Measurements from ENCODE around the gene PRR23E. TPM values are rescaled to one million over a fixed set of nuclear protein-coding genes. Genes with fewer than 3 reads are reported as not detected.
A peak's percentile ranks its signal among the peaks of the same experiment; 100 is the strongest.

PRR23E gene
- total and polyA plus RNA-seq, 12 donors, result not detected

DNA sequence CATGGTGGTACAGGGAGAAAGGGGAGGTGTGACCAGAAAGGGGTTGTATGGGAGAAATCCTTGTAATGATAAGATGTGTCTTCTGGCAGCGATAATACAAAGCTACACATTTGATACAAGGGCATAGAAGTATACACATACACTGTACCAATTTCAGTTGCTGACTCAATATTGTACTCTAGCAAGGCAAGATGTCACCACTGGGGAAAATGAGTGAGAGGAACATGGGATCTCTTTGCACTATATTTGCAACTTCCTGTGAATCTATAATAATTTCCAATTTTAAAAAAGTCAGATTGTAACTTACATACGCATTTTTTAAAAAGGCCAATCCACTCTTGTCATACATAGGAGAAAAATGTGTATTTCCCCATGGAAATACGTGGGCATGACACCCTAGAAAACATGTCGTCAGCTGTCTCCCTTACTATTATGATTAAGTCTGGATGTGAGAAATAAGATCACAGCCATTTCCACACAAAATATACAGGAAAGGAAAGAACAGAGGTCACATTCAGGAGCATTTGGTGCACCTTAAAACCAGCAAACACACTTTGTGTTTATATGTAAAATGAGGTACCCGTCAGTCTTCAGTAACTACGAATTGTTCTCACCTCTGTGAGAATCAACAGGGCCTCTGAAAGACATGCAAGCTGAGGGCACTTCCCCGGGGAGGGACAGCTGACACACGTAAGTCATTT is 22.9 kb downstream of the PRR23E start:
- TF ChIP-seq, protein P1, sequence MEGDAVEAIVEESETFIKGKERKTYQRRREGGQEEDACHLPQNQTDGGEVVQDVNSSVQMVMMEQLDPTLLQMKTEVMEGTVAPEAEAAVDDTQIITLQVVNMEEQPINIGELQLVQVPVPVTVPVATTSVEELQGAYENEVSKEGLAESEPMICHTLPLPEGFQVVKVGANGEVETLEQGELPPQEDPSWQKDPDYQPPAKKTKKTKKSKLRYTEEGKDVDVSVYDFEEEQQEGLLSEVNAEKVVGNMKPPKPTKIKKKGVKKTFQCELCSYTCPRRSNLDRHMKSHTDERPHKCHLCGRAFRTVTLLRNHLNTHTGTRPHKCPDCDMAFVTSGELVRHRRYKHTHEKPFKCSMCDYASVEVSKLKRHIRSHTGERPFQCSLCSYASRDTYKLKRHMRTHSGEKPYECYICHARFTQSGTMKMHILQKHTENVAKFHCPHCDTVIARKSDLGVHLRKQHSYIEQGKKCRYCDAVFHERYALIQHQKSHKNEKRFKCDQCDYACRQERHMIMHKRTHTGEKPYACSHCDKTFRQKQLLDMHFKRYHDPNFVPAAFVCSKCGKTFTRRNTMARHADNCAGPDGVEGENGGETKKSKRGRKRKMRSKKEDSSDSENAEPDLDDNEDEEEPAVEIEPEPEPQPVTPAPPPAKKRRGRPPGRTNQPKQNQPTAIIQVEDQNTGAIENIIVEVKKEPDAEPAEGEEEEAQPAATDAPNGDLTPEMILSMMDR (IDR thresholded peaks at IDR 0.05), result no peak
- no peak for TF ChIP-seq POLR2A (IDR thresholded peaks at IDR 0.05)
- intact Hi-C loops (cut with DNase I), result no loop called here
- Histone ChIP-seq H3K27ac (no peak overlapping the region), H3K4me3 (no peak overlapping the region), H3K36me3 (replicated peaks in 1 of 2) (no peaks in the 10 kb centered on the region), H3K9me3 (replicated peaks in 1 of 3) (no peaks in the 10 kb centered on the region), H3K4me1 (replicated peaks in 1 of 2) (no peaks in the 10 kb centered on the region), H3K27me3 (peaks cover 23% of the 10 kb centered on the region)
- no peak for DNase-seq
- 48 to 53% (median 51%) methylated on average over 8 of the region's 8 CpGs for WGBS, 4 donors

DNA sequence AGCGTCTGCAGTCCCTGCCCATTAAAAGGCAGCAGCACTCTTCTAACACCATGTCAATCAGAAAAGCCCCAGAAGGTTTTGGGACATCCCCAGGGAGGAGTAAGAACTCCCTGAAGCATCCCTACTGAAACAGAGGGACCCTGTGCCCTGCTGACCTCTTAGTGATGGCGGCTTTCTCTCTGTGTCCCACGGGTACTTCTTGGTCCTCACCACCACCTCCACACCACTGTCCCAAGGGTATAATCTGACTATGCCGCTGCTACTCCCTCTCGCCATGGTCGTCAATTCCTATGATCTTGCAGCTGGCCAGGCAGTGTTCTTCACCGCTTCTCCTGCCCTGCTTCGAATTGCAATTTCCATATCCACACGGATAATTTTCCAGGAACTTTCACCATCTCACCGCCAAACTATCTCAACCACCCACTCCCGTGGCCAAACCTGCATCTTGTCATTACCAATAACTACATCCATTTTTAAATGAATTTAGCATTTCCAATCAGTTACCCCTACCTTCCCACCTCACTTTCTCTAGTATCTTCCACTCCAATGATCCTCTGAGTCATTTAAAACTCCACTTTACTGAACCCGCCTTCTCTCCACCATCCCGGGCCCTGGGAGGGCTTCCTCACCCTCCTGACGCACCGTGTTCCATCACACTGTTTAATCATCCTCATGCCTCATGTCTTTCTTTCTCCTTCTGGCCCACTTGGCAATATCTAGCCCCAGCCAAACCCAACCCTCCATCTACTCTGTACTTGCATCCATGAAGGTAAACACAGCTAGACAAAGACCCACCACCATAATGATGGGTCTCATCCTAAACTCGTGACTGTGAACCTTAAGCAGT is 23.7 kb downstream of the PRR23E start:
- H3K4me3 ChIP-seq, result no peak overlapping the region
- no peak for DNase-seq
- intact Hi-C loops (cut with DNase I), result no loop called here
- peaks cover 20% of the 10 kb centered on the region for H3K27me3 ChIP-seq
- H3K9me3 ChIP-seq (replicated peaks in 1 of 3), result no peaks in the 10 kb centered on the region
- no peaks in the 10 kb centered on the region for H3K4me1 ChIP-seq (replicated peaks in 1 of 2)
- WGBS, 4 donors, result 75 to 80% (median 78%) methylated on average over 16 of the region's 16 CpGs
- no peak overlapping the region for H3K27ac ChIP-seq
- no peaks in the 10 kb centered on the region for H3K36me3 ChIP-seq (replicated peaks in 1 of 2)
- TF ChIP-seq, protein P1 (IDR thresholded peaks at IDR 0.05), result no peak
- TF ChIP-seq POLR2A (IDR thresholded peaks at IDR 0.05), result no peak

DNA sequence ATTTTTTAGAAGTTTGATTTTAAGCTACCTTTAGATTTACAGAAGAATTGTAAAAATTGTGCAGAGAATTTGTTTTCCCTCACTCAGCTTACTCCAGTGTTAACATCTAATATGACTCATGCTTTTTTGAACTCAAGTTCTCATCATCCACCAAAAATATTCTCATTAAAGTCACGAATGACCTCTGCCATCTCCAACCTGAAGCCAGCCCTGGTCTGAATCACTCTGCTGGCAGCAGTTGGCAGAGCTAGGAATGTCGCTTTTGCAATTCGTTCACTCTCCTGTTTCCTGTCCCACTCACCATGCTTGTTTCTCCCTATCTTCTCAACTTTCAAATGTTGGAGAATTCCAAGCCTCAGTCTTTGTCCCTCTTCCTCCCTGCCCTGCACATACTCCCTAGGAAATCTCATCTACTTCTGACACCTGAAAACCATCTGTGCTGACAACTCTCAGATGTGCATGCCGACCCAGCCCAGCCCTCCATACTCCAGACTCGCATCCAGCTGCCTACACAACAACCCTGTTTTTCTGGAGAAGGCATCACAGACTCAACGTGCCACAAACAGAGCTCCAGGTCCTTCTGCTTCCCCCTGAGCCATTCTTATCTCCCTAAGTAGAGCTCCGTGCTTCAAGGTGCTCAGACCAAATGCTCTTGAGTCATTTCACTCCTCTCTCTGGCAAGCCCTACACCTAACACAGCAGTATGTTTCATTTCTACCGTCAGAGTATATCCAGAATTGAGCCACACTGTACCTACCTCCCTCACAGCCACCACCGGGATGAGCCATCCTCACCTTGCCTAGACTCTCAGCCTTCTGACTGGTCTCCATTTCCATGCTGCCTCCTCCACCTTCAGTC is 24.9 kb downstream of the PRR23E start:
- no peaks in the 10 kb centered on the region for H3K36me3 ChIP-seq (replicated peaks in 1 of 2)
- H3K27ac ChIP-seq, result no peak overlapping the region
- H3K9me3 ChIP-seq (replicated peaks in 1 of 3), result no peaks in the 10 kb centered on the region
- 58 to 75% (median 65%) methylated on average over 9 of the region's 9 CpGs for WGBS, 4 donors
- no peaks in the 10 kb centered on the region for H3K4me1 ChIP-seq (replicated peaks in 1 of 2)
- intact Hi-C loops (cut with DNase I), result no loop called here
- DNase-seq, result peak in 4 of 7 donors; percentile 32 to 45 (median 37)
- H3K4me3 ChIP-seq, result no peak overlapping the region
- H3K27me3 ChIP-seq, result peaks cover 12% of the 10 kb centered on the region
- TF ChIP-seq POLR2A (IDR thresholded peaks at IDR 0.05), result no peak

DNA sequence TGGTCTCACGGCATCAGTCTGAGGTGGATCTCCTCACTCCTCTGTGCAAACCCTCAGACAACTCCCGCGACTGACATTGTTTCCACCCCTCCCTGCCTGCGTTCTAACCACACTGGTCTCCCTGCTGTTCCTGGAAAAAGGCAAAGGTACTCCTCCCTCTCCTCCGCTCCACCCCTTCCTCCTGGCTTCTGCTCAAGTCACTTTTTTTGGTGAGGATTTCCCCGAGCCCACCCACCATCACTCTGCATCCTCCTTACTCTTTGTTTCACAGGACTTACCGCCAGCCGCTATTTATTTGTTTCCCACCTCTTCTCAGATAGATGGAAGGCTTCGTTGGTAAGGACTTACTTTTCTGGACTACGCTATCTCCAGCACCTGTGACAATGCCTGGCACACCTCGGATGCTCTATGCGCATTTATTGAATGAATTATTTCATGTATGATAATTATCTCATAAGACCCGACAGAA is 25.6 kb downstream of the PRR23E start:
- Histone ChIP-seq H3K9me3 (replicated peaks in 1 of 3) (no peaks in the 10 kb centered on the region), H3K27me3 (peaks cover 6% of the 10 kb centered on the region), H3K4me3 (no peak overlapping the region), H3K4me1 (replicated peaks in 1 of 2) (no peaks in the 10 kb centered on the region), H3K36me3 (replicated peaks in 1 of 2) (no peaks in the 10 kb centered on the region), H3K27ac (no peak overlapping the region)
- intact Hi-C loops (cut with DNase I), result no loop called here
- DNase-seq, result peak in 1 of 7 donors; percentile 33
- no peak for TF ChIP-seq POLR2A (IDR thresholded peaks at IDR 0.05)
- TF ChIP-seq, protein P1 (IDR thresholded peaks at IDR 0.05), result no peak
- 71 to 76% (median 74%) methylated on average over 13 of the region's 13 CpGs for WGBS, 4 donors
